ENCODE measurements around the gene FSIP1.

The FSIP1 gene

DNA sequence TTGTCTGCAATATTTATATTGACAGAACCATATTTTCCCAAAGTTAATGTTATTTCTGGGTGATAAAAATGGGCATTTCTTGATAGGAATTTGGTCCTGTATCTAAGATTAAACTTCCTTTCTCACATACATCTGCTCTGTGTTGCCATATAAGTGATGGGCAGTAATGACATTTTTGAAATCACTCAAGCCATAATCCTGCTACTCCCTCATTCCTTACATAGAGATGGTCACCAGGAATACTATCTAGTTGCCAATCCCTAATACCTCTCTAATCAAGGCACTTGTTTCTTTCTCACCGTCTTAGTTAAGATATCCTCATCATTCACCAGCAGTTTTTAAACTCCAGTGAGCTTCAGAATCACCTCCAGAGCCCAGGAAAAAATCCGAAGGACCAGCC lies 68.4 kb downstream of the FSIP1 start:
- no peak for DNase-seq

- DNase-seq, result no peak
These were observed 68.8 kb downstream of the FSIP1 start for GRCh38 chr15:39713846-39714245.

DNA sequence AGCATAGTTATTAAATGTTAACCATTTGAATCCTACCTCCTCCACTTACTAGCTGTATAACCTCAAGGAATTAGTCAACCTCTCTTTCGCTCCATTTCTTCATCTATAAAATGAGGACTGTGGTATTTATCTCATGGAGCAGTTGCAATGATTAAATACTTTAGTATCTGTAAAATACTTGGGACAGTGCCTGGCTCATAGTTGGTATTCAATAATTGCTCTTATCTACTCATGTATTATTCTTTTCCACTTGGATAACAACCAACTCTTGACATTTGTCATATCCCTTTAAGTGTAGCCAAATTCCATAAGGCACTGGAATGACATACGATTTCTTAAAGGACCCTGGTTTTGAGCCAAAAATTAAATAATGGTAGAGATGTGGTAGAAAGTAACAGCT lies 72.0 kb downstream of the FSIP1 start:
- DNase-seq, result no peak

- no peak for DNase-seq
These were observed 72.7 kb downstream of the FSIP1 start for GRCh38 chr15:39709941-39710340.

- no peak for DNase-seq
These were observed 76.4 kb downstream of the FSIP1 start for GRCh38 chr15:39706206-39706605.

- DNase-seq, result peak; percentile 92
These were observed 78.0 kb downstream of the FSIP1 start for GRCh38 chr15:39704689-39705088.

- DNase-seq, result no peak
These were observed 78.4 kb downstream of the FSIP1 start for GRCh38 chr15:39704235-39704634.

DNA sequence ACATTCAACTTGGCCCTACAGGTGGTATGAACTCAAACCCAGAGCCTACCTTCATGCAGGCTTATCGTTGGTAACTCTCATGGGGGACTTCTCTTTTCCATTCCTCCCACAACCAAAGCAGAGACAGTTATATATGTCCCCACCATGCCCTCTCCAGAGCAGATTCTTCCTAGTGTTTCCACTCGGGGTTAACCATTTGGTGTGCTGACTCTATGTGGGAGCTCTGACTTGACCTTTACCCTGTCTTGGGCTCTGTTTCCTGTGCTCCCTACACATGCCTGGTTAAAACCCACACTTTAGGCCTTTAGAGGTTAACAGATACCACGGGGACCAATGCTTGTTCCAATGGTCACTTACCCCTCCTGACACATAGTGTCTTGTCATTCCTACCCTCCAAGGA lies 80.7 kb downstream of the FSIP1 start:
- no peak for DNase-seq

DNA sequence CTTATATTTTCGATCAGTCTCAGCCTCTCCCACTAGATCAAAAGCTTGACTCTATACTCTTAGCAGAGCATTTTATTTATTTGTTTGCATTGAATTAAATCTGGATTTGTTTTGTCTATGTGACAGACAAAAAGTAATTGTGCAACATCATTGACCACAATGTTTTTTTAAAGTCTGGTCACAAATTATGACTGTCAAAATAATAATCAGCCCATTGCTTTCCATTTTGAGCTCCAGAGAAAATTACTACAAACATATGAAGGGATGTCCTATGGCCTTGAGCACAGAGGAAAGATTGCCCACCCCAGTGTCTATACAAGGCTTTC lies 82.3 kb downstream of the FSIP1 start:
- DNase-seq, result peak; percentile 61

- DNase-seq, result peak; percentile 55
These were observed 82.9 kb downstream of the FSIP1 start for GRCh38 chr15:39699516-39700374.

GRCh38 chr15:39698444-39699390 lies 83.9 kb downstream of the FSIP1 start:
- peak; percentile 97 for DNase-seq

- no peak for DNase-seq
These were observed 85.1 kb downstream of the FSIP1 start for GRCh38 chr15:39697509-39697908.

GRCh38 chr15:39695793-39696192 lies 86.8 kb downstream of the FSIP1 start:
- no peak for DNase-seq

GRCh38 chr15:39692356-39693327 lies 90.0 kb downstream of the FSIP1 start:
- no peak for DNase-seq

DNA sequence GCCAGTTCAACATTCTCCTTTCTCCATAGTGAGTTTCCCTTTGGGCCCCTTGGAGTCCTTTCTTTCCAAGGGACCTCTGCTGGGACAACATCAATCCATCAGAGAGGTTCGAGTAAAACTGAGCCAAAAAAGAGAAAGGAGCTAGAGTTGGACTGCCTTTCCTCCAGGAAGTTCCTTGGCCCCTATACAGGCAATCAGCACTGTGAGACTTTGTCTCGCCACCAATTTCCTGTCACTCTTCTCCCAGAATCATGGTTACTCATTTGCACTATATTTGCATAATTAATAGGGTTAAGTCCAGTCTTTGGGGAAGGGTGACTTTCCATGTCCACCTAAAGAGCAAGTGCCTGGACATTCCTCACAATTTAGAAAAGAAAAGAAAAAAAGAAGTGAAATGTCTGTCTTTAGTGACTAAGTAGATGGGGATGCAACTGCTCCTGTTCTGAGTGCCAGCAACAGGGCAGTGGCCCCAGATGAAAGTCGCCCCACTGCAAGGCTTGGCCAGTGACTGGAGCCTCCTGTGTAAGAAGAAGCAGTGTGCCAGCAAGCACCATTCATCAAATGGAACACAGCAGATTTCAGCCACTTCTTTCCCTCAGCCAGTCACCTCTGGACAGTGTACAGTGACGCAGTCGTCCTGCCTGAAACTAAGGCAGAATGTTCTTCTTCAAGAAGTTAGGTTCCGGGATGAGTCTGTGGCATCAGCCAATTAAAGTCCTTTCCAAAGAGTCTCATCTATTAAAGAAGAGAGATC lies 91.6 kb downstream of the FSIP1 start:
- DNase-seq, result no peak

GRCh38 chr15:39687965-39688364 lies 94.7 kb downstream of the FSIP1 start:
- no peak for DNase-seq

GRCh38 chr15:39685999-39686613 lies 96.5 kb downstream of the FSIP1 start:
- peak; percentile 81 for DNase-seq

DNA sequence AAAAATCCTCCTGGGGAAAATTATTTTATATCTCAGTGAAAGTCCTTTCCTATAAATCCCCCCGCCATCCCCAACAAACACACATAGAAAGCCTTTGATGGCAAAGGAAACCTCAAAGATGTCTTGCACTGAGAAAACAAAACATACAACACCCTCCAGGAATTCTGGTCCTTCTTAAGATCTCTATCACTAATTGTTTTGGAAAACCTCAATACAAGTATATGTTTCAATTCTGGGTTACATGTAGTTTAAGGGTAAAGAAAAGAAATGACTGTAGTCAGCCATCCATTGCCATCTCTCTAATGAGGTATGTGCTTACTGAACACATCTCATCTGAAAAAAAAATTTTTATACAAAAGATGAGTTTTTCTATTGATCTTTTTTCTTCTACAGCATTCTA lies 97.3 kb downstream of the FSIP1 start:
- no peak for DNase-seq

DNA sequence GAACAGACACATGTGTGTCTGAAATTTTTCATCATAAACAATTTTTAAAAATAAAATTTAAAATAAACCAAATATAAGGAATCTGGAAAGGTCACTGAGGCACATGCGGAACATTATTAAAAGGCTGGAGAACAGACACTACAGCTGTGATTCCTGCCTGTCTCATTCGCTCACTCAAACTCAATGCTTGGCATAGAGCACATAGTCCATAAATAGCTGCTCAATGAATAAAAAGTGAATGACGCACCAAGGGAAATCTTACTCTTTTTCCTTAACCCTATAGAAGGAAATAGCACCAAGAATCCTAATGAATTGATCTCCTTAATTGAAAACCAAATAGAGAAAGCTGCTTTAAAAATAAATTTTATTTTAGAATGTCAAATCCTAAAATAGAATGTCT lies 98.4 kb downstream of the FSIP1 start:
- no peak for DNase-seq

DNA sequence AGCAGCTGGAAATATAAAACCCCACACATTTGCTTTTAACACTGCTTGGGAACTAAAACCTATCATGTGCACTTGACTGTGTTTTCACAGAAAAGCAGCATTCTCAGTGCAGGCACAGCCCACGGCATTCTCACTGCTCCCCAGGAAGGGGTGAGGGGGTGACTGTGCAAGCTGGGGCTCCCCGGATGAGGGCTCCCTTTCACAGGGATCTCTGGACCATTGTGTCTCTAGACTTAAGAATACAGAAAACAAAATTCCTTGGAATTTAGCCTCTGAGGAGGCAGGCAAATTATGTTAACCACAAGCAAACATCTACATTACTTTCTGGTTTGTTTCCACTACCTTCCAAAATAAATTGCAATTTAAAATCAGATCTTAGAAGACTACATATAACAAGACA lies 100.3 kb downstream of the FSIP1 start:
- DNase-seq, result no peak

- DNase-seq, result no peak
These were observed 101.8 kb downstream of the FSIP1 start for GRCh38 chr15:39680868-39681267.

DNA sequence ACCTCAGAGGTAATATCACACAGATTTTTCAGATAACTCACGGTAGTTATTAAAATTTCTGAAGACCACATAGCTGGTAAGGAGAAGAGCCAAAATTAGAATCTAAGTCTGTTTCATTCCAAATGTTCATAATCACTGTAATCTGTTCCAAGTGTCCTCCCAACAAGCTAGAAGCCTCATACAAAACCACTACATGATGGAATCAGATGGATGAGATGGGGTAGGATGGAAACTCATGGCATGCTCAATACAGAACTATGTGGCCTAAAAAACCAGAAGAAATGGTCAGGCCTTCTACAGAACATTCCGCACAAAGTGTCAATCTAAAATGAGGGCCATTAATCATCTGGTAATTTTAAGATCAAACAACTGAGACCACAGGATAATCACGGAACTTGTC lies 110.0 kb downstream of the FSIP1 start:
- DNase-seq, result no peak

Measured in OCI-M1 (cell line).